Germinal center (tissue), 1 donor: ENCODE measurements around the gene BCDIN3D.

Experiments used
- DNase-seq: peaks from one replicate; pipeline ENCODE4 v3.0.0; 2012; ENCODE audit warnings: mixed read lengths, low spot score

The BCDIN3D gene

DNA sequence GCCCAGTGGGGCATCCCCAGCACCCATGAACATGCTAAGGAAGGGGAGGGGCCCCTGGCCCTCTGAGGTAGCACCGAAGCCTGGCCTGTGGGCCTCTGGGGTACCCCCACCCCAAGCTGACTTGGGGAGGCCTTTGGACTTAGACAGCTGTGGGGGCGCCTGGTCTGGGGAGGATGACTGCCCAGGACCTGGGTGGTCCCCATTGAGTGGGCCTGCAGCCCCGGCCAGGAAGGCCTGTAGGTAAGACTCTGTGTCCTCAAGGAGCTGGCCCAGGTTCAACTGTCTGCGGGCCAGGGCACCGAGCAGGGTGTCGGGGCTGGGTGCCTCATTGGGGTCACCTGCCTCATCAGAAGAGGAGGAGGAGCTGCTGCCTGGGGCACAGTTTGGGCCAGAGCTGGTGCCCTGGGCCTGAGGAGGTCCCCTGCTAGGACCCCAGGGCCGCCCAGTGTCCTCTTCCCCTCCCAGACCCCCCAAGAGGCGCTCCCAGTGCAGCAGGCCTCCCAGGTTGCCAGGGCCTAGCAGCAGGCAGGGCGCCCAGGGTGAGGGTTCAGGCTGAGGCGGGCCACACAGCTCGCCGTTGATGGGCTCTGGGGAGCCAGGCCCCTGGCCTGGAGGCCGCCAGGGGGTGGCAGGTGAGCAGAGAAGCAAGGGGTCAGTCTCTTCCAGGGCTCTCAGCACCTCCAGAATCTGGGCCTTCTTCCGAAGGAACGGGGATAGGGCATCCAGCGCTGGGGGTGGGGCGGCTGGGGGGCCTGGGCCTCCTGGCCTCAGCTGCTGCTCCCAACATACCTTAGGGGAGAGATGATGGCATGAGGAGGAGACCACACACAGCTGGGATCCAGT lies 46.1 kb downstream of the BCDIN3D start:
- DNase-seq: no peak

DNA sequence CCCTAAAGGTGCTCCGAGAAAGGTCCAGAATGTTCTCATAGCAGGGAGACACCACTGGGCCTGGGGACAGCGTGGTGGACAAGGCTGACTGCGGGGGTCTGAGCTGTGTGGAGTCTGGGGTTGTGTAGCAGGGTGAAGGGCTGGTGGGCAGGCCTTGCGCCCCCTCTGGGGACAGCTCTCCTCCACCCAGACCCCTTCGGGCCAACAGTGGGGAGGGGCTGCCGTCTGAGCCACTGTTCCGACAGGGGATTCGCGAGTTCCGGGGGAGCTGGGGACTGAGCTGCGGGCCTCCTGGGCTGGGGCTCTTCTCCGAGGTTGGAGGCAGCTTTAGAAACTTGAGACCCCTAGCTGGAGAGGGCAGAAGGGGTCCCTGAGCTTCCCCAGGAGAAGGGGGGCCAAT lies 46.8 kb downstream of the BCDIN3D start:
- DNase-seq: no peak

DNA sequence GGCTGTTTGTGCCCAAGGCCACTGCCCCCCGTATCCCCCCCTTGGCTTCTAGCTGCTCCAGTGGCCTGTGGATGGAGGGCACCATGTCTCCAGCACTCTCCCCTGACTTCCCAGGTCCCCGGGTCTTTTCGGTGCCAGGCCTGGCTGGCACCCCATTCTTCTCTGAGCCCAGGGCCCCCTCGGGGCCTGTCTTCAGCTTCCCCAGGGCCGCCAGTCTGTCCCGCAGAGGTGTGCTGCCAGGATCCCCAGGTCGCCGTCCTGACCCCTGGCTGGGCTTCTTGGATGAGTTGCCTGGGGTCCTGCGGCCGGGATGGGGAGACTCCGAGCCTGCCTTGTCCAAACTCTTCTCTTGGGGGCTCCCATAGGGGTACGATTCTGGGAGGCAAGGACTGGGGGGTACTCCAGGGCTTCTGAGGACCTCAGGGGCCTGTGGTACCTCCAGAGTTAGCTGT lies 47.2 kb downstream of the BCDIN3D start:
- DNase-seq: no peak

DNA sequence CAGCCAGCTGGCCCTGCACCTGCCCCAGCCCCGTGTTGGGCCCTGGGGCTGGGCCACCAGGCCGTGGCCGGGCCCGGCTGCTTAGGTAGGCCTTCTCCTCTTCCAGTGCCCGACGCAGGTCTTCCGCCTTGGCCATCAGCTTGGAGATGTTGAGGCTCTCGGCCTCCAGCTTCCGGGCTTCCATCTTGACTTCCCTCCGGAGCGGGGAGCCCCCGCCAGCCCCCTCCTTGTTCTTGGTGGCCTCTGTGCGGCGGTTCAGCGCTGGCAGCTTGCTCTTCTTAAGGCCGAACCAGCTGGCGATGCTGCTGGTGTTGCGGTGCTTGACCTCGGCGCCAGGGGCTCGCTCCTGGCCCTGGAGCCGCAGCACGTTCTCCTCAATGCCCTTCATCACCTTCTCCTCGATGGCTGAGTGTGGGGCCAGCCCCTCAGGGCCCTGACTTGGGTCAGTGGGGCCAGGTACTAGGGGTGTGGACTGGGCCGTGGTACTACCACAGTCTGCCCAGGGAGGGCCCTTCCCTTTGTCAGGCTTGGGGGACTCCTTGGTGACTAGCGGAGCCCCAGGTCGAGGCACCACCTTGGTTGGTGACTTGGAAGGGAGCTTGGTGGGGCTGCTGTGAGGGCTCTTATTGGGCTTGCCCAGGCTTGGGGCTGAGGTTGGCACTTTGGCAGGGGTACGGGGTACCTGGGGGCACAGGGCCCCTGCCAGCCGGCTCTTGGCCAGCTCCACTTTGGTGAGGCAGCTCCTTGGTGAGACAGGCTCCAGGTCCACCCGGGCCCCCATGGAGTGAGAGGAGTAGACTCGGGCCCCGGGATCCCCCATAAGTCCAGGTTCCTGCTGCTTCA lies 47.9 kb downstream of the BCDIN3D start:
- no peak for DNase-seq

DNA sequence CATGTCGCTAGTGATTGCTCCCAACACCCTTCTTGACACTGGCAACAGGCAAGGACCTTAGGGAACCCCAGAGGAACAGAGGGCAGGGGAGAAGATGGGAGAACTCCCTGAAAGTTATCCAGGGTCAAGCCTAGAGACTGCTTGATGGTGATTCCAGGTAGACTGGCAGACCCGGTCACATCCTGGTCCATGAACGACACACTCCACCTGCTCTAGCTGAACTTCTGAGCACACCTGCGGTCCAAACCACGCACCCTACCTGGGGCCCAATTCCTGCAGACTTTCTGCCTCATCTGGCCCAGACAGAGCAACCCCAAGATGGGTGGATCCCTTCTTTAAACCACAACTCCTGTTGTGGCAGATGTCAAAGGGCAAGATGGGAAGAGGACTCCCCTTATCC lies 48.9 kb downstream of the BCDIN3D start:
- no peak for DNase-seq

DNA sequence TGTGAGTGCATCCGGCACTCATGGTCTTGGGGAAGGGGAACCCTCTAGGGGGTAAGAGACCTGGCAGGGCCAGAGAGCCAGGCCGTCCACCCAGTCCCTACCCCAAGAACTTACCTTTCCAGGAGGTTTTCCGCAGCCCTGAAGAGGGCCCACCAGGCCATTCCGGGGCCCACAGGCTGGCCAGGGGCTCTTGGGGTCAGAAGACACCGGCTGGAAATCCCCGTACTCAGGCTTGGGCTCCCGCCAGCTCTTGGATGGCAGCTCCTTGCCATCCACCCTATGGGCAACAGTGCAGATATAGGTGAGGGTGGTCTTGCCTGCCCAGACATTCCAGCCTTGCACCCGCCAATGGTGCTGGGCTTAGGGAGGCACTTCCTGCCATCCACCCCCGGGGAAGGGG lies 49.3 kb downstream of the BCDIN3D start:
- no peak for DNase-seq

DNA sequence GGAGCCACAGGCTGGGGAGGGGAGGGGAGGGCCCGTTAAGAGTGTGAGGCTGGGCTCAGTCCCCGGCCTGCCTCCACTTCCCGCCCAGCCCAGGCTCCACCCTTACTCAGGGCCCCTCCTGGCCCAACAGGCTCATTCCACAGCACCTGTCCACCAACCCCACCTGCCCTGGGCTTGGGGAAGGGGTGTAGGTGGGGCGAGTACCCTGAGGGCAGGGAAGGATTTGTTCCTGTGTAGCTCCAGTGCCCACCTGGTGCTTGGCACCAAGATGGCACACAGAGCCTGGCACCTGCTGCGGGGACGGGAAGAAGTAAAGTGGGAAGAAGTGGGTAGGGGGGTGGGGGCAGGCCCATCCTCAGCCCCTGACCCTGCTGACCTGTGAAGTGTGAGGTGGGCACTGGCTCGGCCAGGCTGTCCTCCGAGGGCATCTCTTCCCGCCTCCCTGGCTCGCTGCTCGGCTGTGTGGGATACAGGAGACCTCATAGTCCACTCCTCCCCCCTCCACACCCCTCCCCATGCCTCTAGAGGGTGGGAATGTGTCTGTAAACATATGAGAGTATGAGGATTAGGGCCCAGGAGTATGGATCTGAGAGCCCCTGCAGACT lies 49.8 kb downstream of the BCDIN3D start:
- DNase-seq: no peak

DNA sequence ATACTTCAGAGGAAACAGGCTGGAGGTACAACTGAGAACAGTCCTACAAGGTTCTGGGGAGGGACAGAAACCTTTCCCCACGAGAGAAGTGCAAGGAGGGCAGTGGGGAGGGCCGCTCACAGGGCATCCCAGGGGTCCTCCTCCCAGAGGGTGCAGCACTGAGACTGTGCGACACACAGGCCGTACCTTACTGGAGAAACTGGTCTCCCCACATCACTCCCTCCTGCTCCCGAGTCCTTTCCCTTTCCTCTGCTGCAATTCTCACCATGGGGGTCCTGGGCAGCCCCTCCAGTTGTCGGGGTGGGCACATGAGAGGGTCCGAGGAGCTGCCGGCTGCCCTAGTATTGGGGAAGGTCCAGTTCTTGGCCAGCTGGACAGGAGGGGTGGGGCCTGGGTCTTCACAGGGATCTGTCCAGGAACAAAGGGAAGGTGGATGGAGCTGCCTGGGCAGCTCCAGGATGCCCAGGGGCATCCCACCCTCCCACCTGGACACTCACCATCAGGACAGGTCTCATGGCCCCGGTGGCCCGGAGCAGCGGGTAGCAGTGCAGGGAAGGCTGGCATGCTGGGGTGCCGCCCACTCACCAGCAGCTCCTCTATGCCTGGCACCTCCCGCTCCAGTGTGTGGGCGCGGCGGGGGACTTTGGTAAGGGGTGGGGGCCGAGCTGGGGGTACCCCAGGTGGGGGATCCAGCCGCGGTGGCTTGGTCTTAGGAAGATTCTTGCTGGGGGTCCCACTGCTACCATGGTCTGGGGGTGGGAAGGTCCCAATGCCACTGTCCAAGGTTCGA lies 50.5 kb downstream of the BCDIN3D start:
- DNase-seq: no peak

DNA sequence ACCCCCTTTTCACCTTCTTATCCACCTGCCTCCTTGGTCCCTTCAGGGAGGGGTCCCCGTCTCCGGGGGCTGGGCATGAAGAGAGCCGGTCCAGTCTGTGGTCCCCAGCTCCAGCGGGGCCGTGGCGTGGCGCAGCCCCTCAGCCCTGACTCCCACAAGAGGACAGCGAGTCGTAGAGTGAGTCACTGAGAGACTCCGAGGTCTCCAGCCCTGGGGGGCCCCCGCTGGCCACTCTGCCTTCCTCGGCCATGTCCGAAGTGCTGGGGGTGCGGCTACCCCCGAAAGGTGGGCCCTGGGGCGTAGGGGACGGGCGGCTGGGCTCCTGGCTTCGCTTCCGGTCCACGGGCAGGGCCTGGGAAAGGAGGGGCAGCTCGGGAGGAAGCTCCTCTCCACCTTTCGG lies 51.2 kb downstream of the BCDIN3D start:
- no peak for DNase-seq

DNA sequence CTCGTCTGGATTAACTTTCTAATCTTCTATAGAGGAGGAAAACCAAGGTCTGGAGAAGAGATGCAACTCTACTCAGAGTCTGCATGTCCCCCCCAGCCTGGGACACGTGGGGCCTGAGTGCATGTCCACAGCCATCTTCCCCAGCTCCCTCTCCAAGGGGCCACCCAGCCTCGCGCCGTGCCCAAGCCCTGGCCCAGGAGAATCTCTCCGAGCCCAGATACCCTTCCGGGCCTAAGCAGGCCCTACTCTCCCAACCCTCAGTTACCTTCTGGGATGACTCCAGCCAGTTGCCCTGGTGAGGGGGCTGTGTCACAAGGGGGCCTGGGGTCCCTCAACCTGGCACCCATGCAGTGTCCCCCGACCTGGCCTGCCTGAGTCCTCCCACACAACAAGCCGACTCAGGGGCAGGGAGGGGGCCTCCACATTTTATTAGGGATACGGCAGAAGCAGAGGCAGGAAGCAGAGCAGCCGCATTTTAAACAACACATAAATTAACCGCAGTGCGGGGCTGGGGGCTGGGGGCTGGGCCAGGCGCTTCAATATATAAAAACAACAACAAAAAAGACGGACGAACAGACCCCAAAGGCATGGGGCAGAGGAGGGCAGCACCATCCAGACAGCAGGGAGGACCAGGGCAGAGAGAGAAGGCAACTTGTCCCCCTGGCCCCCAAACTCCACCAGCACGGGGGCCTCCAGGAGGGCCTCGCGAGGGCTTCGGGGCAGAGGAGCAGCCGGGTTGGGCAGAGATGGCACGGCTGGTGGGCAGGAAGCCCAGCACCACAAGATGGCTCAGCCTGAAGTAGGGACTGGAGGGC lies 52.0 kb downstream of the BCDIN3D start:
- no peak for DNase-seq

DNA sequence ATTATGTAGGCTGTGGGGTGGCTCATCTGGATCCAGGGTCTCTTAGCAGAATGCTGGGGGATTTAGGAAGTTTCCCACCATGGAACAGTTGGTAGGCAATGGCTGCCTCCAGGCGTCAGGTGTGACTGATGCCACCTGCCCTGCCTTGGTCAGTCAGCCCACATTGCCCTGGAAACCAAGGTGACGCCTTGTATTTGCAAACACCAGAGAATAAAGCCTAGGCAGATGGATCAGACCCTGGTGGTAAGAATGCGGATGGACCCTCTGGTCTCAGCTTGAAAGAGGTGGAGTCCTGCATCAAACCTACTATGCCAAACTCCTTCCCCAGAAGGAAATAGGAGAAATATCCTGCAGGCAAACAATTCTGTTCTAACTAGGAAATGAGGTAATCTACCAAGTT lies 52.9 kb downstream of the BCDIN3D start:
- no peak for DNase-seq

DNA sequence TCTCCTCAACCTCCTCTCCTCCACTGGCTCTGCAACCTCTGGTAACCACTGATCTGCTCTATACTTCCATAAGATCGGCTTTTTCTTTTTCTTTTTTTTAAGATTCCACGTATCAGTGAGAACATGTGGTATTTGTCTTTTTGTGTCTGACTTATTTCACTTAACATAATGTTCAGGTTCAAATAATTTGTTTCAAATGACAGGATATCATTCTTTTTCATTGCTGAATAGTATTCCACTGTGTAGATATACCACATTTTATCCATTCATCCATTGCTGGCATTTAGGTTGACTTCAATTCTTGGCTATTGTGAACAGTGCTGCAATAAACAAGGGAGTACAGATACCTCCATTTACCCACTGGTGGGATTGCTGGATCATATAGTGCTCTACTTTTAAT lies 55.2 kb downstream of the BCDIN3D start:
- DNase-seq: no peak
